Activated T-helper 17 cell treated with anti-CD3 and anti-CD28 coated beads, Interleukin-2, amount 50 U/mL, for 72 hours (primary cell): Measurements from ENCODE around the gene EHBP1. TPM values are rescaled to one million over a fixed set of nuclear protein-coding genes. Genes with fewer than 3 reads are reported as not detected.

Experiments used
- ATAC-seq: fragments of 150-1000 bp; cut with Tn5 transposase; replicated peaks from 2 replicates; pipeline ENCODE4 v1.10.0; 2021; ENCODE audit warnings: mild to moderate bottlenecking, moderate library complexity
- H3K27ac Mint-ChIP-seq: one replicate; pipeline ENCODE4 v1.8.0; 2022; ENCODE audit warnings: mixed read lengths
- H3K27me3 Mint-ChIP-seq: one replicate; pipeline ENCODE4 v1.8.0; 2022; ENCODE audit warnings: mixed read lengths
- H3K36me3 Mint-ChIP-seq: one replicate; pipeline ENCODE4 v1.8.0; 2022; ENCODE audit warnings: low read depth, mild to moderate bottlenecking, mixed read lengths
- H3K4me1 Mint-ChIP-seq: one replicate; pipeline ENCODE4 v1.8.0; 2022; ENCODE audit warnings: mixed read lengths
- H3K4me3 Mint-ChIP-seq: one replicate; pipeline ENCODE4 v1.8.0; 2022; ENCODE audit warnings: mild to moderate bottlenecking, mixed read lengths
- H3K9me3 Mint-ChIP-seq: one replicate; pipeline ENCODE4 v1.8.0; 2022; ENCODE audit warnings: mixed read lengths
- total RNA-seq, 2 donors: library from RNA; stranded (reverse); gene quantifications; one replicate each; pipeline ENCODE4 v1.2.3, GENCODE V29; 2022

EHBP1 gene
- total RNA-seq, 2 donors from 2014 or later: 21.5 to 22.0 TPM

DNA sequence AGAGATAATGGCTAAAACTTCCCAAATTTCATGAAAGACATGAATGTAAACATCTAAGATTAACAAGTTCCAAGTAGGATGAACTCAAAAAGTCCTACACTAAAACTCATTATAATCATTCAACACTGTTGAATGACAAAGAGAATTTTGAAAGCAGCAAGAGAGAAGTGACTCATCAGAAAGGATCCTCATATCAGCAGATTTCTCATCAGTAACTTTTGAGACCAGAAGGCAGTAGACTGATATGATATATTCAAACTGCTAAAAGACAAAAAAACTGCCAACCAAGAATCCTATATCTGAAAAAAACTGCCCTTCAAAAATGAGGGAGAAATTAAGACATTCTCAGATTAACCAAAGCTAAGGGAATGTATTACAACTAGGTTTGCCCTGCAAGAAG is 214.6 kb downstream of the EHBP1 start:
- no peak for ATAC-seq
- H3K4me1 Mint-ChIP-seq: no peaks in the 10 kb centered on the region
- H3K9me3 Mint-ChIP-seq: peaks cover 19% of the 10 kb centered on the region
- H3K27me3 Mint-ChIP-seq: no peaks in the 10 kb centered on the region
- no peak overlapping the region for H3K27ac Mint-ChIP-seq
- H3K36me3 Mint-ChIP-seq: peaks cover 17% of the 10 kb centered on the region
- no peak overlapping the region for H3K4me3 Mint-ChIP-seq

DNA sequence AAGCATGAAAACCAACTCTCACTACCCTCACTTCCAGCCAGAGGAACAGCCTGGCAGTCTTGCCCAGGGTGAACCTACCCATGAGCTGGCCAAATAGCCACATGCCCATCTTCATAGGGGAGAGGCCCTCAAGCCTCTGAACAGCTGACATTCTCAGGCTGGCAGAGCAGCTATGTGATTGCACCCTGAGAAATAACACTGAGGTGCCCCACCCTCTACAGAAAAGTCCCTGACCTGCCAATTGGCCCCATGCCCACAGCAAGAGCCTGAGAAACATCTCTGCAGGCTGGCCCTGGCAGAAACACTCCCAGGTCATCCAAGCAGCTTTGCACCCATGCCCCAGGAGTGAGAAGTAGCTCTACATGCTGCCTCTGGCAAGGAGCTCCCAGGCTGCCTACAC is 217.7 kb downstream of the EHBP1 start:
- no peaks in the 10 kb centered on the region for H3K4me1 Mint-ChIP-seq
- peaks cover 21% of the 10 kb centered on the region for H3K9me3 Mint-ChIP-seq
- peaks cover 17% of the 10 kb centered on the region for H3K36me3 Mint-ChIP-seq
- H3K4me3 Mint-ChIP-seq: no peak overlapping the region
- no peak for ATAC-seq
- H3K27ac Mint-ChIP-seq: no peak overlapping the region
- no peaks in the 10 kb centered on the region for H3K27me3 Mint-ChIP-seq

DNA sequence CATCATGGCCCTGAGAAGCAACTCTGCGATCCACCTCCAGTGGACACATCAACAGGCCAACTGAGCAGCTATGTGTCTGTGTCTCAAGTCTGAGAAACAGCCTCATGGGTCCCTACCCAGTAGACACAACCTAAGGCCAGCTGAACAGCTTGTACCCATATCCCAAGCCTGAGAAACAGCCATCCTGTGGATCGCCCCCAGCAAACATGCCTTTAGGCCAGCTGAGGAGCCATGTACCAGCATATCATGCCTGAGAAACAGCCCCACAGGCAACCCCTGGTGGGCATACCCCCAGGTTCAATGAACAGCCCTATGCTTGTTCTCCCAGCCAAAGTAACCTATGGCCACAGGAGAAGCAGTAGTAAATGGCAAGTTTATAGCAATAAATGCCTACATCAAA is 218.4 kb downstream of the EHBP1 start:
- Mint-ChIP-seq H3K27me3 (no peaks in the 10 kb centered on the region), H3K4me3 (no peak overlapping the region), H3K36me3 (peaks cover 17% of the 10 kb centered on the region), H3K4me1 (no peaks in the 10 kb centered on the region), H3K27ac (no peak overlapping the region), H3K9me3 (peaks cover 23% of the 10 kb centered on the region)
- ATAC-seq: no peak

DNA sequence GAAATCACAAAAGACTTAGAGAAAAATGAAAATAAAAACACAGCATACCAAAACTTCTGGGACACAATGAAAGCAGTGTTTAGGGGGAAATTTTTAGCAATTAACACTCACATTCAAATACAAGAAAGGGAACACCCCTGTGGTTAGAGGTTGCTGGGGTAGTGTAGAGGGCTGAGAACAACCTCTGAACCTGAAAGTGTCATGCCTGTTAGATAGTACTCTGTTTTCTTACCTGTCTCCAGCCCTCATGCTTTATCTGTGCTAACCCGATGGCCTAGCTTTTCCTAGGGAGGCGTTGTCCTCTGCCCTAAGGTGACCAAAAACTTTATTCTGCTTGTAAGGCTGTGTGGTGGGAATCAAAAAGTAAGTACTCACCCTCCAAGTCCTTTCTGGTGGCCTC is 222.5 kb downstream of the EHBP1 start:
- Mint-ChIP-seq H3K27me3 (no peaks in the 10 kb centered on the region), H3K27ac (no peak overlapping the region), H3K4me1 (no peaks in the 10 kb centered on the region), H3K36me3 (no peaks in the 10 kb centered on the region), H3K4me3 (no peak overlapping the region), H3K9me3 (peaks cover 16% of the 10 kb centered on the region)
- no peak for ATAC-seq

DNA sequence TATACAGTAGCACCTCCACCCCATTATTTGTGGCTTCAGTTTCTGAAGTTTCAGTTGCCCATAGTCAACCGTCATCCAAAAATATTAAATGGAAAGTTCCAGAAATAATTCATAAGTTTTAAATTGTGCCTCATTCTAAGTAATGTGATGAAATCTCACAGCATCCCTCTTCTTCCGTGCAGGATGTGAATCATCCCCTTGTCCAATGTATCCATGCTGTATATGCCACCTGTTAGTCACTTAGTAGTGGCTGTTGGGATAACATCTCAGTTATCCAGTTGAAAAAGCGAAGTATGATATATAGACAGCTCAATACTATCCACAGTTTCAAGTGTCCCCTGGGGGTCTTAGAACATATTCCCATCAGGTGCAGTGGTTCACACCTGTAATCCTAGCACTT is 226.0 kb downstream of the EHBP1 start:
- Mint-ChIP-seq H3K9me3 (peaks cover 4% of the 10 kb centered on the region), H3K27ac (no peak overlapping the region), H3K4me3 (no peak overlapping the region), H3K27me3 (no peaks in the 10 kb centered on the region), H3K4me1 (no peaks in the 10 kb centered on the region), H3K36me3 (no peaks in the 10 kb centered on the region)
- ATAC-seq: no peak

DNA sequence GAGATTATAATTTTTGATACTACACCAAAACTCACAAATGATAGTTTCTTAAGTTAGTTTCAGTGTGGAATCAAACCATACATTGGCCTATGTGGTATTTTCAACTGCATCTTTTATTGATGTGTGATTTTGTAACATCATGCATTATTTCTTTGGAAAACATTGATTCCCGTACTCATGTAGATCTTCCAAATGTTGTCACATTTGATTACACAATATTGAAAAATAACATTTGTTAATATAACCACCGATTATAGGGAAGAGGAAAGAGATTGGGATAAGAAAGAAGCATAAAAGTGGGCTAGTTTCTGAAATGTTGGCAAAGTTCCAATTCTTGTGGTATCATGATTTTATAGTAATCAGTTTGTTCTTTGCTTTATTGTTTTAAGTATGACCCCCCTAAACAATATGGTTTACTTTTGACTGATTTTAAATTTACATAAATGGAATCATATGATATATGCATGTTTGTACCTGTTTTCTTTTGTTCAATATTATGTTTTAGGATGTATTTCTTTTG is 227.9 kb downstream of the EHBP1 start:
- H3K27me3 Mint-ChIP-seq: no peaks in the 10 kb centered on the region
- H3K9me3 Mint-ChIP-seq: no peaks in the 10 kb centered on the region
- no peak for ATAC-seq
- H3K36me3 Mint-ChIP-seq: no peaks in the 10 kb centered on the region
- H3K4me3 Mint-ChIP-seq: no peak overlapping the region
- H3K4me1 Mint-ChIP-seq: no peaks in the 10 kb centered on the region
- no peak overlapping the region for H3K27ac Mint-ChIP-seq

DNA sequence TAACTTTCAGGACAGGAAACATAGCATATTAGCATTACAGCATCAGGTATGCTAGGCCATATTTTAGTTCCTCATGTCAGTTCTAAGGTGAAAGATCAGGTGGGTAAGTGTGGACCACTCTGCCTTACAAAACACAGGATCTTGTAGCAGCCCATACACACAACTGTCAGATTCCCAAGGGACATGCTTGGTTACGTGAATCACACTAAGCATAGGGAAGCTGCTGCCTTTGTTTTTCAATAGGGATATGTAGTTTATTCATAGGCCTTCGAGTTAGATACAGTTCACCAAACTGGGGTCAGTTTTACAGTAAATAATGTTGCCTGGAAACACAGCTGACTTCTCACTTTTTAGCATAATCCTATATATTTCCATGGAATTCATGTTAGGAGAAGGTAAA is 229.0 kb downstream of the EHBP1 start:
- Mint-ChIP-seq H3K4me3 (no peak overlapping the region), H3K36me3 (no peaks in the 10 kb centered on the region), H3K4me1 (no peaks in the 10 kb centered on the region), H3K9me3 (no peaks in the 10 kb centered on the region), H3K27ac (no peak overlapping the region), H3K27me3 (no peaks in the 10 kb centered on the region)
- no peak for ATAC-seq

DNA sequence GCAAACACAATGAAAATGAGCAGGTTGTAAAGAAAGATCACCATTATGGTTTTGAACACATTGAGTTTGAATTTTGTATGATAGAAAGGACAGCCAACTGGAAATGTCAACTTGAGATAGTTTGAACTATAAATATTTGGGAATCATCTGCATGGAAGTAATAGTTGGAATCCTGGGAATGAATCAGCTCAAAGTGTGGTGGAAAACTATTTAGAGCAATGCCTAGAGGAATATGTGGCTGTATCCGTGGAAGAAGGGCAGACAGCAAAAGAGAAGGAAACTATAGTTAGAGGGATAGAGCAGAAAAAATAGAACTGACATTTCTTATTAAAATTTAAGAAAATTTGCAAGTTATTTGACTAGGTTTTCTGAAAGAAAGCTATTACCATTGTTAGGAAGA is 232.6 kb downstream of the EHBP1 start:
- Mint-ChIP-seq H3K27me3 (no peaks in the 10 kb centered on the region), H3K4me3 (no peak overlapping the region), H3K27ac (no peak overlapping the region), H3K4me1 (no peaks in the 10 kb centered on the region), H3K9me3 (no peaks in the 10 kb centered on the region), H3K36me3 (no peaks in the 10 kb centered on the region)
- ATAC-seq: no peak

DNA sequence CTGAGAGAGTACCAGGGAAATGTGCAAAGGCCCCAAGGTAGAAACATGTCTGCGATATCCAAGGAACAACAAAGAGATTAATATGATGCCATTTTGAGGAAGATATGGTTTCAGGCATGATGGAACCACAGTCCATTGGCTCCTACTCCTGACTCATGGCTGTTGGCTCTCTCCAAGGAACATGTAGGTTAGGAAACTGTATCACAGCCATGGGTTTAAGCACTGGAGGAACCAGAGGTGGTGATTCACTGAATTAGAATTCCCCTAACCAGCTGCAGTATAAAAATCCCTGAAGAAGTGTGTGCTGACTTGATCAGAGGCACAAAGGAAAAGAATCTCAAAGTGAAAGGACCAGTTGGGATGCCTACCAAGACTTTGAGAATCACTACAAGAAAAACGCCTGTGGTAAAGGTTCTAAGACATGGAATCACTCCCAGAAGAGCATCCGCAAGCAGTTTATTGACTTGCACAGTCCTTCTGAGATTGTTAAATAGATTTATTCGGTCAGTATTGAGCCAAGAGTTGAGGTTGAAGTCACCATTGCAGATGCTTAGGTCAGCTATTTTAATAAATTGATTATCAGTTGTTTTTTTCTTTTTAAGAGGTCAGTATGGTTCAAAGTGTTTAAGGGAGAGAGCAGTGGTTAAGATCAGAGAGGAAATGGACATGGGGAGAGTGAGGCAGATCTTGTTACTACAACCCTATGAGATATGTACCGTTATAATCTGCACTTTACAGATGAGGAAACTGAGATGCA is 234.4 kb downstream of the EHBP1 start:
- Mint-ChIP-seq H3K4me3 (no peak overlapping the region), H3K27me3 (no peaks in the 10 kb centered on the region)
- peak; percentile 29 for ATAC-seq

DNA sequence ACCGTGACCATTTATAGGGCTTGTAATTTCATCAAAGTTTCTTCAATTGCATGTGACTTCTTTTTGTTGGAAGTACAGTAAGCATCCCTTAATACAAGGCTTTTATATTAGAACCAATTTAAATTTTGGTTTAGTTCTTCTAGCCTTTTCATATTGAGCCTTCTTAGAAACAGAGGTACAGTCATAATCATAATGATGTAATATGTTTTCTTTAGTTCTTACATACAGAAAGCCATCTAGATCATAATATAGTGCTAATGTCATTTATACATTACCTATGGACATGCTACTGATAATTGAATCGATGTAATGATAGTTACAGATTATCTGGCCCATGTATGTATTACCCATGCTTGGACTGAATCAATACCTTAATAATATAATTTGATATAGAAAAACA is 235.2 kb downstream of the EHBP1 start:
- no peaks in the 10 kb centered on the region for H3K27me3 Mint-ChIP-seq
- H3K4me1 Mint-ChIP-seq: no peaks in the 10 kb centered on the region
- no peak overlapping the region for H3K4me3 Mint-ChIP-seq
- no peak for ATAC-seq
- H3K36me3 Mint-ChIP-seq: peaks cover 5% of the 10 kb centered on the region
- H3K27ac Mint-ChIP-seq: no peak overlapping the region
- no peaks in the 10 kb centered on the region for H3K9me3 Mint-ChIP-seq

More for the DNA sequence above, 234.4 kb downstream of the EHBP1 start:
- Mint-ChIP-seq H3K36me3 (peaks cover 5% of the 10 kb centered on the region), H3K9me3 (no peaks in the 10 kb centered on the region), H3K27ac (no peak overlapping the region), H3K4me1 (no peaks in the 10 kb centered on the region)

DNA sequence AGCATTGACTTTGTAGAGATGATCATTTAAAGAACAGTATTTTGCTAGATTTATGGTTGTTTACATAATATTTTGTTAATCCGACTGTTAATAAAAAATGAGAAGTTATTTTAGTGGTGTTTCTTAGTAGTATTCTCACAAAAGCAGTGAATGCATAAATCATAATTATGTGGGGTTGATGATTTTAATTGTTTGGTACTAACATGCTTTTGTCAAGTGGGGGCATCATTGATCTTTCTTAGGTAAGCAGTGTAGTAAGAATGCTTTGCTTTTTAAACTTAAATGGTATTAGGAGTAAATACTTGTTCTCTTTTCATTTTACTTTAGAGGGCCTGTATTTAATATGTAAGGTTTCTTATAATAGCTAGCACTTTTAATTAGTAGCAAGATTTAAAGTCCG is 235.9 kb downstream of the EHBP1 start:
- Mint-ChIP-seq H3K4me3 (no peak overlapping the region), H3K27me3 (no peaks in the 10 kb centered on the region), H3K9me3 (no peaks in the 10 kb centered on the region), H3K36me3 (peaks cover 5% of the 10 kb centered on the region), H3K4me1 (no peaks in the 10 kb centered on the region), H3K27ac (no peak overlapping the region)
- no peak for ATAC-seq

DNA sequence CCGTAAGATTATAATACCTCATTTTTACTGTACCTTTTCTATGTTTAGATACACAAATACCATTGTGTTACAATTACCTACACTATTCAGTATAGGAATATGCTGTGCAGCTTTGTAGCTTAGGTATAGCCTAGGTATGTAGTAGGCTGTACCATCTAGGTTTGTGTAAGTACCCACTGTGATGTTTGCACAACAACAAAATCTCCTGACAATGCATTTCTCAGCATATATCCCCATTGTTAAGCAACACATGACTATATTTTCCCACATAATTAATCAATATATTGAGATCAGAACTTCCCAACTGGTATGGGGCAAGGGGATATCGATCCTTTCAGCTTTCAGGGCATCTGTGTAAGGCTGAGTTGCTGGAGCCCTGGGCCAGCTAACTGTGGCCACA is 238.8 kb downstream of the EHBP1 start:
- Mint-ChIP-seq H3K9me3 (no peaks in the 10 kb centered on the region), H3K4me3 (no peak overlapping the region), H3K36me3 (peaks cover 16% of the 10 kb centered on the region), H3K27me3 (no peaks in the 10 kb centered on the region), H3K27ac (no peak overlapping the region), H3K4me1 (no peaks in the 10 kb centered on the region)
- ATAC-seq: no peak

DNA sequence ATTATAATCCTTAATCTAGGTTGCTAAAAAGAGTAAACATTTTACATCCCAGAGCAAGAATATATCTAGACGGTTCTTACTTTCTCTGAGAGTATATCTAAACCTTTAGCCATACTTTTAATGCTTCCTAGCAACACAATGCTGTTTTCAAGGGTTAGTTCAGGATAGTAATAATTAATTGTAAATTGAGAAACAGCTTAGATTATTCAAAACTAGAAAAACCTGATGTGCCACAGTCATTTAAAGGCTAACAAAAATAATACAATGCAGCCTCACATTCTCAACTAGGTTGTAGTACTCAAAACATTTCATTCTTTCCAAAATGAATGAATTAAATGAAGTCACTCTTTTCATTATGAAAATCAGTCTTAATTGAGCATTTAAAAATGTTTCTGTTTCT is 241.9 kb downstream of the EHBP1 start:
- Mint-ChIP-seq H3K4me1 (no peaks in the 10 kb centered on the region), H3K27me3 (no peaks in the 10 kb centered on the region), H3K36me3 (peaks cover 16% of the 10 kb centered on the region), H3K4me3 (no peak overlapping the region), H3K9me3 (no peaks in the 10 kb centered on the region), H3K27ac (no peak overlapping the region)
- no peak for ATAC-seq

DNA sequence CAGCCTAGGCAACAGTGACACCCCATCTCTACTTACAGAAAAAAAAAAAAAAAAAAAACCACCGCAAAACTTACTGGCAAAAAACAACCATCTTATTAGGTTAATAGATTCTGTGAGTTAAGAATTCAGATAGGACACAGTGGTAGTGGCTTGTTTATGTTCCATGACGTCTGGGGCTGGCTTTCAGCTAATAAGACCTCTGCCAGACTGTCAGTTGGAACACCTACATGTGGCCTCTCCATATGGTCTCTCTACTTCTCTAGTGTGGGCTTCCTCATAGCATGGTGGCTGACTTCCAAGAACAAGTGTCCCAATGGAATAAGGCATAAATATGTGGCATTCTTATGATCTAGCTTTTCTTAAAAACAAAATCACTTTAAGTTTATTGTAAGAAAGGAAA is 251.1 kb downstream of the EHBP1 start:
- Mint-ChIP-seq H3K9me3 (no peaks in the 10 kb centered on the region), H3K27me3 (no peaks in the 10 kb centered on the region), H3K4me3 (no peak overlapping the region), H3K4me1 (no peaks in the 10 kb centered on the region), H3K27ac (no peak overlapping the region), H3K36me3 (peaks cover 29% of the 10 kb centered on the region)
- ATAC-seq: no peak

DNA sequence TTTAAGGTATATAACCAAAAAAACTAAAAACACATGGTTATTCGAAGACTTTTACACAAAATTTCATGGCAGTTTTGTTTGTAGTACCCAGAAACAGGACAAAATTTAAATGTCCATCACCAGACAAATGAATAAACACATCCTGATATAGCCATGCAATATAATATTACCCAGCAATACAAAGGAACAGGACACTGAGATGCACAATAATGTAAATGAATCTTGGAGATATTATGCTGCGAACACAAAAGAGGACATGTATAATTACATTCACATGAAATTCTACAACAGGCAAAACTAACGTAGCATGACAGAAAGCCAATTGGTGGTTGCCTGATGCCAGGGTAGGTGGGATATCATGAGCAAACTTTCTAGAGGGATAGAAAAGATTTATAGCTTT is 252.7 kb downstream of the EHBP1 start:
- Mint-ChIP-seq H3K27me3 (no peaks in the 10 kb centered on the region), H3K36me3 (peaks cover 29% of the 10 kb centered on the region)

DNA sequence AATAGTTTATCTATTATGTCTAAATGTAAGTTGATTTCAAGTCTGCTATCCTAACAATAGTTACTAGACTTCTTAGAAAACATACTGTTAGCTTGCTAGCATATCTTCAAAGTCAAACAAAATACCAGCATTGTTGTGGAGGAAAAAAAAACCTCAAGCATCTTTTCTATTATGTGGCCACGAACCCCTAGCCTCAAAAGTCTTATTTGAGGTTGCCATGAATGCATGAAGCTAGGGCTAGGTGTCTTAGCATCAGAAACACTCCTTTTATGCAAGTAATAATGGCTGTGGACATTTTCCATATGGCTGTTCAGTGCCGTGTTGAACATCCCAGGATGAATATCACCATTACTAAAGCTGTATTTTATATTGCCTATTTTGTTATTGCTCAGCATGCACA is 258.5 kb downstream of the EHBP1 start:
- H3K36me3 Mint-ChIP-seq: peaks cover 4% of the 10 kb centered on the region
- no peaks in the 10 kb centered on the region for H3K9me3 Mint-ChIP-seq
- no peak overlapping the region for H3K27ac Mint-ChIP-seq
- no peaks in the 10 kb centered on the region for H3K27me3 Mint-ChIP-seq
- no peak for ATAC-seq
- no peak overlapping the region for H3K4me3 Mint-ChIP-seq
- H3K4me1 Mint-ChIP-seq: no peaks in the 10 kb centered on the region

More for the DNA sequence above, 252.7 kb downstream of the EHBP1 start:
- Mint-ChIP-seq H3K9me3 (no peaks in the 10 kb centered on the region), H3K27ac (no peak overlapping the region), H3K4me3 (no peak overlapping the region), H3K4me1 (no peaks in the 10 kb centered on the region)
- ATAC-seq: no peak
